Gastroesophageal sphincter (tissue), 4 donors: Measurements from ENCODE around the gene HNF1B. TPM values are rescaled to one million over a fixed set of nuclear protein-coding genes. Genes with fewer than 3 reads are reported as not detected.

ENCODE experiments used
- ATAC-seq: fragments of 150-250 bp; one replicate; pipeline ENCODE4 v1.9.1; 2016; ENCODE audit warnings: mild to moderate bottlenecking, moderate library complexity
- H3K27ac ChIP-seq, 4 donors: fragments of 200-600 bp; sonication (generic) in 3 of 4; 1 replicate in 3 of 4; 2 replicates in 1 of 4; pipeline ENCODE4 v1.5.1; 2016 to 2019
- H3K27me3 ChIP-seq: fragments of 200-600 bp; sonication (generic); one replicate; pipeline ENCODE4 v1.5.1; 2019
- H3K36me3 ChIP-seq, 2 donors: fragments of 200-600 bp; sonication (generic); one replicate each; pipeline ENCODE4 v1.5.1; 2019; ENCODE audit warnings: control low read depth in 1 of 2
- H3K4me1 ChIP-seq, 3 donors: fragments of 200-600 bp; sonication (generic); 1 replicate in 2 of 3; 2 replicates in 1 of 3; pipeline ENCODE4 v1.5.1; 2016 to 2019; ENCODE audit warnings: control low read depth in 2 of 3
- H3K4me3 ChIP-seq, 2 donors: fragments of 200-600 bp; sonication (generic); one replicate each; pipeline ENCODE4 v1.5.1; 2019; ENCODE audit warnings: mild to moderate bottlenecking in 1 of 2, moderate library complexity in 1 of 2
- H3K9me3 ChIP-seq, 3 donors: fragments of 200-600 bp; sonication (generic); one replicate each; pipeline ENCODE4 v1.5.1; 2017 to 2019; ENCODE audit warnings: control low read depth in 2 of 3
- CTCF ChIP-seq, 4 experiments: fragments of 200-600 bp in 2 of 4; fragments of 450-650 bp in 2 of 4; sonication (generic) in 1 of 4; IDR thresholded peaks; one replicate each; pipeline ENCODE4 v1.5.1; 2017 to 2019; ENCODE audit warnings: antibody characterized with exemption in 4 of 4, mild to moderate bottlenecking in 2 of 4, moderate library complexity in 2 of 4
- EP300 ChIP-seq: sonication (generic); formaldehyde crosslinking; IDR thresholded peaks from one replicate; pipeline ENCODE4 v1.6.1; 2017; ENCODE audit warnings: antibody characterized with exemption, mild to moderate bottlenecking
- POLR2A ChIP-seq, 2 donors: fragments of 450-650 bp; IDR thresholded peaks; one replicate each; pipeline ENCODE4 v1.6.1; 2017; ENCODE audit warnings: antibody characterized with exemption in 2 of 2, mild to moderate bottlenecking in 2 of 2, moderate library complexity in 1 of 2
- POLR2AphosphoS5 ChIP-seq: sonication (generic); formaldehyde crosslinking; IDR thresholded peaks from one replicate; pipeline ENCODE4 v1.6.1; 2017; ENCODE audit warnings: antibody characterized with exemption
- WGBS, 2 donors: methylation state at CpG; one replicate each; pipeline ENCODE4 v1.1.5; 2018; ENCODE audit warnings: low coverage in 1 of 2; 5-methylcytosine and 5-hydroxymethylcytosine counted together
- total RNA-seq, 4 donors: library from RNA; depleted of rRNA; stranded (reverse); fragments of >200 nt; gene quantifications; one replicate each; pipeline ENCODE4 v1.1.0, GENCODE V29; 2016

The HNF1B gene
- total RNA-seq, 4 donors from 2014 or later, result not detected

- no peaks in the 10 kb centered on the region for H3K36me3 ChIP-seq
- 69 to 70% methylated on average over 1 to 2 of the region's 2 CpGs for WGBS, 2 donors
- H3K4me1 ChIP-seq, result no peaks in the 10 kb centered on the region
- ATAC-seq, result no peak
- H3K4me3 ChIP-seq, result no peak overlapping the region
- no peak for TF ChIP-seq POLR2AphosphoS5
- TF ChIP-seq POLR2A (IDR thresholded peaks at IDR 0.05), result no peak
- no peak for TF ChIP-seq EP300
- TF ChIP-seq CTCF (IDR thresholded peaks at IDR 0.05), result no peak
- H3K27ac ChIP-seq, result no peak overlapping the region
- no peaks in the 10 kb centered on the region for H3K9me3 ChIP-seq
- H3K27me3 ChIP-seq, result peaks cover 10% of the 10 kb centered on the region
Measured at GRCh38 chr17:37781451-37781850, 36.6 kb upstream of the HNF1B start.

DNA sequence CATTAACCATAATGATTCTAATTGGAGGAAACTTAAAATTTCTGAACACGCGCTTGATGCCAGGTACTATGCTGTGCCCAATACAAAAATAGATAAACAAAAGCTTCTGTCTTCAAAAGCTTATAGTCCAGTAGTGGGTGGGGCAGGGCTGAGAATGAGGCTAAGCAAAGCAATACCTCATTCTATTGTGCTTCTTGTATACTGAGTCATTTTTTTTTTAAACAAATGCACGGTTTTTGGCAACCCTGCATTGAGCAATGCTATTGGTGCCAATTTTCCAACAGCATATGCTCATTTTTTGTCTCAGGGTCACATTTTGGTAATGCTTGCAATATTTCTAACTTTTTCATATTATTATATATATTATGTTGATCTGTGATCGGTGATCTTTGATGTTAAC lies 34.7 kb upstream of the HNF1B start:
- Histone ChIP-seq H3K27me3 (peaks cover 10% of the 10 kb centered on the region), H3K4me1 (no peaks in the 10 kb centered on the region), H3K4me3 (no peak overlapping the region), H3K9me3 (no peaks in the 10 kb centered on the region), H3K27ac (no peak overlapping the region), H3K36me3 (no peaks in the 10 kb centered on the region)
- 61 to 68% methylated on average over 4 of the region's 4 CpGs for WGBS, 2 donors
- no peak for ATAC-seq
- no peak for TF ChIP-seq EP300
- TF ChIP-seq POLR2AphosphoS5, result no peak
- TF ChIP-seq POLR2A (IDR thresholded peaks at IDR 0.05), result no peak
- no peak for TF ChIP-seq CTCF (IDR thresholded peaks at IDR 0.05)

DNA sequence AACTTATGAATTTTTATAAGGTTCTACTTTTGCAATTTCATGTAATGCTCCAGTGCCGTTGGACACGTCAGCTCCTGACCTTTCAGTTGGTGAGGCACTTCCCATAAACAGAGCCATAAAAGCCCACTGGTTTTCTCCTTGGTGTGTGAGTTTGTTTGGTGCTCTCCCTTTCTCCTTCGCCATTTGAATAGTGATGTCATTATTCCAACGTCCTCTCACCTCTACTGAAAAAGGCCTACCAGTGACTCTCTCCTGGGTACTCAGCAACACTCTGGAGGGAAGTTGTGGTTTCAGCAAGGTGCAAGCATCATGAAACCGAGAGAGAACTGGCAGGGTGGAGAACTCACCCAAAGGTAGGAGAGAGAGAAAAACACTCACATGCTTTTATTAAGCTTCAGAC lies 29.6 kb upstream of the HNF1B start:
- Histone ChIP-seq H3K4me1 (no peaks in the 10 kb centered on the region), H3K27ac (no peak overlapping the region), H3K27me3 (peaks cover 25% of the 10 kb centered on the region), H3K9me3 (no peaks in the 10 kb centered on the region), H3K4me3 (no peak overlapping the region), H3K36me3 (no peaks in the 10 kb centered on the region)
- no peak for TF ChIP-seq POLR2AphosphoS5
- no peak for ATAC-seq
- 59 to 81% methylated on average over 3 to 4 of the region's 5 CpGs for WGBS, 2 donors

- no peak overlapping the region for H3K27ac ChIP-seq
- TF ChIP-seq CTCF (IDR thresholded peaks at IDR 0.05), result no peak
- no peak for TF ChIP-seq POLR2A (IDR thresholded peaks at IDR 0.05)
- no peak for TF ChIP-seq EP300
- no peak for TF ChIP-seq POLR2AphosphoS5
- ATAC-seq, result no peak
- H3K27me3 ChIP-seq, result peaks cover 22% of the 10 kb centered on the region
- no peaks in the 10 kb centered on the region for H3K4me1 ChIP-seq
- H3K36me3 ChIP-seq, result no peaks in the 10 kb centered on the region
- 80 to 83% methylated on average over 1 to 2 of the region's 2 CpGs for WGBS, 2 donors
- H3K4me3 ChIP-seq, result no peak overlapping the region
- peaks cover 0 to 15% (median 0%) of the 10 kb centered on the region in 3 donors for H3K9me3 ChIP-seq
Measured at GRCh38 chr17:37772982-37773381, 28.1 kb upstream of the HNF1B start.

GRCh38 chr17:37770631-37771518 lies 26.0 kb upstream of the HNF1B start:
- Histone ChIP-seq H3K4me3 (no peak overlapping the region), H3K27ac (no peak overlapping the region), H3K27me3 (peaks cover 42% of the 10 kb centered on the region), H3K9me3 (peaks cover 0 to 21% (median 0%) of the 10 kb centered on the region in 3 donors), H3K36me3 (no peaks in the 10 kb centered on the region), H3K4me1 (no peaks in the 10 kb centered on the region)
- WGBS, 2 donors, result 43 to 61% methylated on average over 13 to 16 of the region's 17 CpGs
- TF ChIP-seq CTCF (IDR thresholded peaks at IDR 0.05) (peak in 3 of 4 experiments; percentile 10 to 54 (median 38)), POLR2A (IDR thresholded peaks at IDR 0.05) (no peak), EP300 (no peak)
- ATAC-seq, result no peak
